HepG2 (cell line): ENCODE measurements around the gene SLC38A3. TPM values are rescaled to one million over a fixed set of nuclear protein-coding genes. Genes with fewer than 3 reads are reported as not detected.

Experiments used
- ATAC-seq: fragments of 200-7000 bp; cut with Tn5 transposase; 3 replicates; pipeline ENCODE4 v1.9.1; 2020; ENCODE audit warnings: mild to moderate bottlenecking, moderate library complexity
- BruUV-seq: library from RNA; stranded (reverse); fragments of 400-500 nt; replicated peaks from 2 replicates; lab custom pipeline; 2021; lab: Mats Ljungman, UMichigan
- CTCF ChIA-PET: fragments of 300-600 bp; formaldehyde crosslinking; extraction: SDS; loops from one replicate; lab custom pipeline; 2021; ENCODE audit warnings: low total read pairs, inconsistent platforms, low intra/inter-chr PET ratio; lab: Yijun Ruan, JAX
- POLR2A ChIA-PET: fragments of 350-600 bp; sonication (Branson Sonifier 250); formaldehyde crosslinking; loops from one replicate; lab custom pipeline; 2020; ENCODE audit warnings: antibody characterized with exemption, inconsistent platforms; lab: Yijun Ruan, JAX
- DNase-seq: peaks from one replicate; pipeline ENCODE4 v3.0.0-alpha.2; 2015; ENCODE audit warnings: low spot score
- FAIRE-seq: peaks from 3 replicates; lab custom pipeline; 2011; peaks lifted over from hg19 to GRCh38; lab: Jason Lieb, UNC
- H2AFZ ChIP-seq: one replicate; pipeline ENCODE4 v1.6.1; 2011; ENCODE audit warnings: low read length, inconsistent platforms
- H3K27ac ChIP-seq: fragments of 300-600 bp; 3 replicates; pipeline ENCODE4 v1.8.0; 2011; ENCODE audit warnings: mixed run types, mild to moderate bottlenecking, mixed read lengths, low read length, inconsistent platforms; ENCODE audit not compliant: insufficient read depth; ENCODE audit errors: extremely low read length
- H3K27me3 ChIP-seq, 2 experiments: fragments of 200-600 bp in 1 of 2; 2 replicates in 1 of 2; 3 replicates in 1 of 2; pipeline versions ENCODE4 v1.6.0 to v1.8.0; 2011; ENCODE audit warnings: low read length in 2 of 2, mild to moderate bottlenecking in 2 of 2, moderate library complexity in 2 of 2, inconsistent platforms in 1 of 2; ENCODE audit not compliant: insufficient read depth in 2 of 2, control insufficient read depth in 1 of 2
- H3K36me3 ChIP-seq, 2 experiments: fragments of 200-600 bp in 1 of 2; replicated peaks in 1 of 2; 2 replicates in 1 of 2; 3 replicates in 1 of 2; pipeline versions ENCODE4 v1.5.1 to v1.8.0; 2011; ENCODE audit warnings: low read length in 2 of 2, inconsistent platforms in 1 of 2; ENCODE audit not compliant: insufficient read depth in 2 of 2, control insufficient read depth in 1 of 2
- H3K4me1 ChIP-seq: 2 replicates; pipeline ENCODE4 v1.5.1; 2012; ENCODE audit warnings: low read length, inconsistent platforms; ENCODE audit not compliant: insufficient read depth
- H3K4me2 ChIP-seq: 2 replicates; pipeline ENCODE4 v1.6.0; 2011; ENCODE audit warnings: low read depth, low read length, inconsistent platforms
- H3K4me3 ChIP-seq, 3 experiments: fragments of 200-600 bp in 1 of 3; sonication (generic), shearing (Covaris generic) in 1 of 3; replicated peaks in 1 of 3; 2 replicates each; pipeline ENCODE4 v1.5.1; 2011 to 2016; ENCODE audit warnings: low read length in 3 of 3, inconsistent platforms in 2 of 3, low read depth in 2 of 3, mild to moderate bottlenecking in 2 of 3, control low read depth in 1 of 3, mixed read lengths in 1 of 3; ENCODE audit not compliant: insufficient read depth in 1 of 3
- H3K79me2 ChIP-seq: one replicate; pipeline ENCODE4 v1.6.1; 2011; ENCODE audit warnings: low read length, inconsistent platforms; ENCODE audit not compliant: insufficient read depth
- H3K9ac ChIP-seq: 2 replicates; pipeline ENCODE4 v1.6.0; 2011; ENCODE audit warnings: mild to moderate bottlenecking, low read depth, low read length, inconsistent platforms; ENCODE audit not compliant: insufficient read depth
- H3K9me3 ChIP-seq: 2 replicates; pipeline ENCODE4 v1.5.1; 2012; ENCODE audit warnings: mild to moderate bottlenecking, low read length
- H4K20me1 ChIP-seq: 2 replicates; pipeline ENCODE4 v1.6.0; 2011; ENCODE audit warnings: inconsistent platforms, mild to moderate bottlenecking, low read length, moderate library complexity; ENCODE audit not compliant: insufficient read depth
- FOXC1 ChIP-seq: sonication (generic); formaldehyde crosslinking; IDR thresholded peaks from 2 replicates; pipeline ENCODE4 v1.8.0; 2022; ENCODE audit warnings: mild to moderate bottlenecking, missing genetic modification reagents, borderline replicate concordance
- GABPB1 ChIP-seq: IDR thresholded peaks from 2 replicates; pipeline ENCODE4 v1.6.1; 2016; ENCODE audit warnings: mild to moderate bottlenecking, missing genetic modification reagents, moderate library complexity, missing compliant biosample characterization
- NR2C2 ChIP-seq: sonication (generic); formaldehyde crosslinking; IDR thresholded peaks from 2 replicates; pipeline ENCODE4 v1.4.0; 2020; ENCODE audit warnings: missing genetic modification reagents, mild to moderate bottlenecking, moderate library complexity, borderline replicate concordance
- POLR2G ChIP-seq: fragments of 200-400 bp; formaldehyde crosslinking; IDR thresholded peaks from 2 replicates; pipeline ENCODE4 v1.6.1; 2018; ENCODE audit warnings: mild to moderate bottlenecking, low read depth, low read length, moderate library complexity
- YEATS4 ChIP-seq: sonication (generic); formaldehyde crosslinking; IDR thresholded peaks from 2 replicates; pipeline ENCODE4 v1.4.0; 2020; ENCODE audit warnings: missing genetic modification reagents, borderline replicate concordance
- ZNF549 ChIP-seq: sonication (generic); formaldehyde crosslinking; IDR thresholded peaks from 2 replicates; pipeline ENCODE4 v1.5.0; 2020; ENCODE audit warnings: missing genetic modification reagents
- WGBS: methylation state at CpG from one replicate; pipeline ENCODE4 v1.1.6; 2017; ENCODE audit warnings: low lambda C conversion rate; 5-methylcytosine and 5-hydroxymethylcytosine counted together
- in situ Hi-C: cut with HindIII; loops from 2 replicates; pipeline ENCODE4 v1.10.0; 2017; ENCODE audit warnings: low pct_unique_long_range_greater_than_20kb; ENCODE audit not compliant: extremely low pct_ligation_motif_present
- intact Hi-C: fragments of 100-400 bp; cut with micrococcal nuclease; formaldehyde crosslinking; loops from one replicate; pipeline ENCODE4 v1.10.0; 2022; ENCODE audit not compliant: unreplicated experiment
- polyA plus RNA-seq, 8 experiments: library from polyadenylated mRNA; depleted of rRNA in 3 of 8; stranded (reverse) in 7 of 8; unstranded in 1 of 8; fragments of >200 nt; fragmentation: Illumina TruSeq in 4 of 8; extraction: Trizol in 4 of 8; gene quantifications; 2 replicates each; pipeline versions ENCODE4 v1.2.1 to v1.2.3, GENCODE V29; 2011 to 2016; ENCODE audit warnings: low read depth in 4 of 8, missing spikeins in 1 of 8, mixed read lengths in 1 of 8; ENCODE audit not compliant: insufficient read depth in 1 of 8
- total RNA-seq, 5 experiments: library from RNA; depleted of rRNA; stranded (reverse); fragments of >200 nt; fragmentation: Illumina TruSeq; extraction: Trizol; gene quantifications; 2 replicates each; pipeline ENCODE4 v1.2.3, GENCODE V29; 2016; ENCODE audit warnings: low read depth in 1 of 5
- TF ChIP-seq, protein P1 (sequence below): sonication (generic); formaldehyde crosslinking; IDR thresholded peaks from 2 replicates; pipeline ENCODE4 v1.4.0; 2020; ENCODE audit warnings: missing genetic modification reagents
- TF ChIP-seq, protein P2 (sequence below): sonication (generic); formaldehyde crosslinking; IDR thresholded peaks from 2 replicates; pipeline ENCODE4 v1.8.0; 2022; ENCODE audit warnings: missing genetic modification reagents, low read depth, mild to moderate bottlenecking, borderline replicate concordance

SLC38A3 gene
- total and polyA plus RNA-seq, 2 of the 13 experiments (the other 11 are each of a cell fraction or from before 2014, with no cell fraction given): 29.8 to 164 TPM

DNA sequence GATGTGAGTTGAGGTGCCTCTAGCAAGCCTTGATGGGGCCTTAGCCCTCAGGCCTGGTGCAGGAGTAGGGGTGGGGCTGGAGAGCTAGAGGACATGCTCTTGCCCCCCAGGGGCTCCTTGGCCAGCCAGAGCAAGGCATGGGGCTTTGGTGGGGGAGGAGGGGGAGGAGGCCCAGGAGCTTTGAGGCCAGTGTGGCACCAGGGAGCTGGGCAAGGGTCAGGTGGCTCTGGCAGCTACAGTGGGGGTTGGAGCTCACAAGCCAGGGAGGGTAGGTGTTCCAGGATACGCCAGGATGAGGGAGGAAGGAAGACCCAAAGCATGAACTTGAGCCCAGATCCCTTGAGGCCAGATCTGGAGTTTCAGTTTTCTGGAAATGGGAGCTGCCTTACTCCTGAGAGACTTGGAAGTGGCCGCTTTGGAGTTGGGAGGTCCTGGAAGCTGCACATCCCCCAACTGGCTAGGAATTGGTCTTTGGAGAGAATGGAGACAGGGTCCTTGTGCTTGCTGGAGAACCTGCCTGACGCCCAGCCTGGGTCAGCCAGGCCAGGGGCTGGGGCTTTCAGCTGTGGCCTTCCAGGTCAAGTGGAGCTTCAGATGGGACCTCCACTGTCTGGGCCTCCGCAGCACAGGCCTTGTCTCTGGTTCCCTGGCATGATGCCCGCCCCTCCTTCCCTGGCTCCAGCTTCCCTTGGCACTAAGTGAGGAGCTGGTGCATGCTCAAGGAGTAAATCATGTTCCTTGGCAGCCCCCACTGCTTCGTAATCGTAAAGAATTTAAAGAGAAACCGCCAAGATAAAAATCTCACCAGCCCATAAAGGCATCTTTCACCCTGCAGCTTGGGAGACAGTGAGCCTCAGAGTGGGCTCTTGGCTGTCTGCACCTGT is 41.3 kb upstream of the SLC38A3 start:
- H4K20me1 ChIP-seq: no peaks in the 10 kb centered on the region
- no peak for ATAC-seq
- H3K4me1 ChIP-seq: peaks cover 75% of the 10 kb centered on the region
- in situ Hi-C loops: no loop called here
- no peak overlapping the region for H3K27ac ChIP-seq
- 97% methylated on average over 4 of the region's 8 CpGs for WGBS
- no peak overlapping the region for H3K4me2 ChIP-seq
- peaks cover 5% of the 10 kb centered on the region for H3K79me2 ChIP-seq
- H3K9ac ChIP-seq: no peak overlapping the region
- peaks cover 0 to 13% of the 10 kb centered on the region in 2 experiments; a peak in 1 of 5 replicates for H3K36me3 ChIP-seq
- POLR2A ChIA-PET: interaction anchor here (0.7 to 1.9 kb wide), 3 partner anchors 8 to 32 kb away, joined by 3 to 5 read pairs (median 3); no protein-coding TSS in a partner anchor
- TF ChIP-seq ZNF549 (CRISPR knock-in tag): no peak
- TF ChIP-seq POLR2G: no peak
- no peak for TF ChIP-seq GABPB1 (CRISPR knock-in tag)
- no peak for TF ChIP-seq YEATS4 (CRISPR knock-in tag)
- TF ChIP-seq, protein P1, sequence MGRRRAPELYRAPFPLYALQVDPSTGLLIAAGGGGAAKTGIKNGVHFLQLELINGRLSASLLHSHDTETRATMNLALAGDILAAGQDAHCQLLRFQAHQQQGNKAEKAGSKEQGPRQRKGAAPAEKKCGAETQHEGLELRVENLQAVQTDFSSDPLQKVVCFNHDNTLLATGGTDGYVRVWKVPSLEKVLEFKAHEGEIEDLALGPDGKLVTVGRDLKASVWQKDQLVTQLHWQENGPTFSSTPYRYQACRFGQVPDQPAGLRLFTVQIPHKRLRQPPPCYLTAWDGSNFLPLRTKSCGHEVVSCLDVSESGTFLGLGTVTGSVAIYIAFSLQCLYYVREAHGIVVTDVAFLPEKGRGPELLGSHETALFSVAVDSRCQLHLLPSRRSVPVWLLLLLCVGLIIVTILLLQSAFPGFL: no peak
- TF ChIP-seq, protein P2, sequence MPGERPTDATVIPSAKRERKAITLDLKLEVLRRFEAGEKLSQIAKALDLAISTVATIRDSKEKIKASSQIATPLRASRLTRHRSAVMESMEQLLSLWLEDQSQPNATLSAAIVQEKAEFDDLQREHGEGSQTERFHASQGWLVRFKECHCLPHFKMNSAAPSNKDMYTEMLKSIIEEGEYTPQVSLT (CRISPR knock-in tag): no peak
- TF ChIP-seq NR2C2 (CRISPR knock-in tag): no peak
- TF ChIP-seq FOXC1: no peak
- TF ChIP-seq, all 625 proteins: peak for 0
- H3K9me3 ChIP-seq: no peaks in the 10 kb centered on the region
- H3K27me3 ChIP-seq: no peaks in the 10 kb centered on the region
- intact Hi-C loops: no loop called here
- DNase-seq: no peak
- FAIRE-seq: no peak
- H2AFZ ChIP-seq: no peak overlapping the region
- CTCF ChIA-PET: no interaction called here
- no TSS peak for BruUV-seq
- no peak overlapping the region for H3K4me3 ChIP-seq
